SK-N-SH (cell line): Measurements from ENCODE around the gene INIP.

Source experiments
- CHD2 ChIP-seq: fragments of 150-350 bp; IDR thresholded peaks from 2 replicates; pipeline ENCODE4 v1.6.1; 2018; ENCODE audit warnings: low read length; ENCODE audit not compliant: partially characterized antibody
- CTCF ChIP-seq: fragments of 200-600 bp; sonication (generic); IDR thresholded peaks from 2 replicates; pipeline ENCODE4 v1.6.1; 2017; ENCODE audit warnings: antibody characterized with exemption, mild to moderate bottlenecking, moderate library complexity
- ELF1 ChIP-seq: IDR thresholded peaks from 2 replicates; pipeline ENCODE4 v1.4.0; 2012
- EP300 ChIP-seq, 2 experiments: IDR thresholded peaks; 2 replicates each; pipeline versions ENCODE4 v1.4.0 to v1.6.1; 2012; ENCODE audit warnings: borderline replicate concordance in 1 of 2, low read depth in 1 of 2, low read length in 1 of 2
- FOSL2 ChIP-seq: IDR thresholded peaks from 2 replicates; pipeline ENCODE4 v1.4.0; 2012; ENCODE audit warnings: low read depth, mild to moderate bottlenecking, moderate library complexity, borderline replicate concordance
- FOXJ3 ChIP-seq: sonication (generic); formaldehyde crosslinking; IDR thresholded peaks from 2 replicates; pipeline ENCODE4 v1.5.1; 2020; ENCODE audit warnings: mild to moderate bottlenecking, missing genetic modification reagents
- GABPA ChIP-seq: IDR thresholded peaks from 2 replicates; pipeline ENCODE4 v1.4.0; 2012; ENCODE audit warnings: low read depth, mild to moderate bottlenecking
- NFIC ChIP-seq: IDR thresholded peaks from 2 replicates; pipeline ENCODE4 v1.4.0; 2012; ENCODE audit warnings: borderline replicate concordance
- POLR2AphosphoS5 ChIP-seq: IDR thresholded peaks from 2 replicates; pipeline ENCODE4 v1.6.1; 2012; ENCODE audit warnings: low read depth, low read length
- RFX5 ChIP-seq: IDR thresholded peaks from 2 replicates; pipeline ENCODE4 v1.6.1; 2012; ENCODE audit warnings: mild to moderate bottlenecking, improper control_type of control experiment, low read length
- TAF1 ChIP-seq: IDR thresholded peaks from 2 replicates; pipeline ENCODE4 v1.6.1; 2012; ENCODE audit warnings: low read depth, mild to moderate bottlenecking, low read length, moderate library complexity, borderline replicate concordance
- ZBTB33 ChIP-seq: IDR thresholded peaks from 2 replicates; pipeline ENCODE4 v1.4.0; 2012; ENCODE audit warnings: low read depth, borderline replicate concordance

- TF ChIP-seq RFX5, result no peak
- no peak for TF ChIP-seq TAF1
- no peak for TF ChIP-seq CTCF
- TF ChIP-seq NFIC, result no peak
- TF ChIP-seq FOSL2, result no peak
- no peak for TF ChIP-seq POLR2AphosphoS5
- no peak for TF ChIP-seq ZBTB33
- no peak for TF ChIP-seq EP300 (IDR thresholded peaks at IDR 0.05; ENCODE audit: borderline replicate concordance in 1 of 2, low read depth in 1 of 2, low read length in 1 of 2)
- no peak for TF ChIP-seq GABPA
- no peak for TF ChIP-seq ELF1
- TF ChIP-seq CHD2, result no peak
- TF ChIP-seq FOXJ3 (CRISPR knock-in tag), result no peak
These were observed 14.6 kb downstream of the INIP start for GRCh38 chr9:112703304-112703703.
